Right forelimb (tissue), 1 donor: ENCODE data around the gene HCN4.

Experiments used
- DNase-seq: peaks from one replicate; pipeline ENCODE4 v3.0.0-alpha.2; 2018

Gene HCN4

DNA sequence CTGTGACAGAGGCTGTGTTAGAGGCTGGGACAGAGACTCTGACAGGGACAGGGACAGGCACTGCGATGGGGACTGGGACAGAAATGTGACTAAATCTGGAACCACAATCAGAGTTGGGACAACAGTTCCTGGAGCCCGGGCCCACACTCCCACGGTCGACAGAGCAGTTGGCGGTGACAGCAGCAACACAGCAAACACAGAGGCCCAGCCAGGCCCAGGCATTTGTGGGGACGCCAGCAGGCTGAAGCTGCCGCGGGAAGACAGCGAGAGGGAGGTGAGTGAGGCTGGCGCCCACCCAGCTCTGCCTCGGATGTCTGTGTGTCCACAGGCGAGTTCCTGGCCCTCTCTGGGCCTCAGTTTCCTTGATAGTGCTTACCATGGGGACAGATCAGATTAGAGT is 9.3 kb upstream of the HCN4 start:
- DNase-seq = no peak

DNA sequence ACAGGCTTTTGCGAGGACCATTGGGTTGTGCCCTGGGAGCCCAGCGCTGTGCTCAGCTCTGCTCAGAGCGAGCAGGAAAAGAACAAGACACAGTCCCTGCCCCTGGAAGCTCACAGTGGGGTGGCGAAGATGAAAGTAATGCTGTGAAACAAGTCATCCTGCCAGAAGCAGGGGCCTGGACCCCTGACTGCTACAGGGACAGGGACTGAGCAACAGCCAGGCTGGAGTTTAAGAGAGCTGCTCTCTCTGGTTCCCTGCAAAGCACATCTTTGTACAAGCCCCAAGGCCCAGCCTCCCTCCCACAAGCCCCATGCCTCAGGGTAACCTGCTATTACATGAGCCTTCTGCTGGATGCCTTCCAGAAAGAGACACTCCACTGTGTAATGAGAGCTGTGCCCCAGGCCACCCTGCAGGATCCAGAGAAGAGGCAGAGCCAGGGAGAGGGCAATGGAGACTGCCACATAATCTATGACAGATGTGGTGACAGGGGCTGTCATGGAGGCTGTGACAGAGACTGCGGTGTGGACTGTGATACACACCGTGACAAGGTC is 7.1 kb upstream of the HCN4 start:
- no peak for DNase-seq

DNA sequence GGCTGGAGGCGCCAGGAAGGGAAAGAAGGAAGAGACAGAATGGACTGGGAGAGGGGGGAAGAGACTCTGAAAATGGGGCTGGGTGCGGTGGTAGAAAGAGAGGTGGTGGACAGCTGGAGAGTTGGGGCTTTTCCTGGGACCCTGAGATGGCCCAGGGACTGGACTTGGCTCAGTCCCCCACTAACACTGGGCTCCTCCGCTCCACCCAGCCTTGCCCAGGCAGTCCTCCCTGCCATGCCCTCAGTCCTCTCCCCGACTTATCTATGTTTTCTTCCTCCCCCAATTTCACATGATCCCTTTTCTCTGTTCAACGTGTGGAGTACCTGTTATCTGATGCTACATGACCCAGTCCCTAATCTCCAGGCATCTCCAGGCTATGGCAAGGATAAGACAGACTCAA is 6.3 kb upstream of the HCN4 start:
- no peak for DNase-seq

DNA sequence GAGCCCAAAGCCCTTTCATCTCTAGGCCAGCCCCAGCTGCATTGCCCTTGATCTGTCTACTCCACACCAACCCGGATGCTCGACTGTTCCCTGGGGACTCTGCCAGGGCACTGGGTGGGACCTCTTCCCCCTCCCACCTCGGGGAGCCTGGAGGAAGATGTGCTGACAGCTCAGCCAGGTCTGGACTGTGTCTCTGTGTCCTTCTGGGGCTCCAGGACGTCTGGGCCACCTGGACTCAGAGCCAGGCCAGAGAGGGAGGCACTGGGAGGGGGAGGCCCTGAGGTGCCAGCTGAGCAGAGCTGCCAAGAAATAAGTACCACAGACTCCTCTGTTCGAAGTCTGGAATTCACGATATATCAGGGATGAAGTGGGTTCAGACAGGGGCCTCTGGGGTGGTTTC is 5.8 kb upstream of the HCN4 start:
- no peak for DNase-seq

DNA sequence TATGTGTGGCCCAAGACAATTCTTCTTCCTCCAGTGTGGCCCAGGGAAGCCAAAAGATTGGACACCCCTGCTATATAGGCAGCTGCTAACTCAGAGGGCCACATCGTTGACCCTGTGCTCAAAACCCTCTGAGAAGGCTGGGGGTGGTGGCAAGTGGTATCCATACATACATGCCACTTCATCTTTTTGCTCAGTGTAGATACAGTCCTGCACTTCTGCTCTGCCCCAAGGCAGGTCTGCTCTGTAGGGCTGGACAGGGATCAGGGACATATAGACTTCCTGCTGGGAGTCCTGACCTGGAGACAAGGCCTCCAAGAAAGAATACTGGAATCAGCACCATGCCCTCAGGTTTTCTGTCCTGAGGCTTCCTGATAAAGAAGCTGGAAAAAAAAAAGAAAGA is 4.5 kb upstream of the HCN4 start:
- DNase-seq = no peak

DNA sequence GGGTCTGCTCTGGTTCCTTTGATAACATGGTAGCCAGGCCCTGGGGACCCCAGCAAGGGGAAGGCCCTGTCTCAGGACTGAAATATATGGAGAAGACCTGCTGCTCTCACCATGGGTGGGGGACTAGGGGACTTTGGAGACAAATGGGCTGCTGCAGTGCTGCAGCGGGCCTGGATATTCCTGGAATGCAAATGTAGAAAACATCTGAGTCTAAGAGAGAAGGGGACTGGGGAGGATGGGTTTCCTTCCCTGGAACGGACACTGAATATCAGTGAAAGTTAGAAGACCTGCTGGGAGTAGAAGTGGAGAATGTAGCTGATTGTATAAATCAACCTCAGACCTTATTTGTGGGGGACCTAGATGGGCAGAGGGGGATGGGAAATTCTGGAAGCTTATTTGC is 3.1 kb upstream of the HCN4 start:
- DNase-seq = no peak

DNA sequence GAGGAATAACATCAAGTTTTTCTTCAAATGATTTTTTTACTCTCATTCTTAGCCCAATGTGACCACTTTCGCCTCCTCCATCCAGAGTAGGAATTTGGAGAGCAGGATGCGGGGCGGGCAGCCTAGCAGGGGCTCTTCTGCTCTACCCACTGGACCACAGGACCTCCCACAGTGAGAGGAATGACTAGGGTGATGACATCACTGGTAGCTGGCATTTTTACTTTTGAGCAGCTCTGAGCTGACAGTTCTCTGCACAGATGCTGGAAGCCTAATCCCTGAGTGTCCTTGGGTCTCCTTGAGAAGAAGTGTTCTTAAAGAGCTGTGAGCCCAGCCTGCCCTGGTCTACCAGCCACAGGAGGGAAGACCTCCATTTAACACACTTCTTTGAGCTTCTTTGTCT is 1.4 kb upstream of the HCN4 start:
- no peak for DNase-seq

DNA sequence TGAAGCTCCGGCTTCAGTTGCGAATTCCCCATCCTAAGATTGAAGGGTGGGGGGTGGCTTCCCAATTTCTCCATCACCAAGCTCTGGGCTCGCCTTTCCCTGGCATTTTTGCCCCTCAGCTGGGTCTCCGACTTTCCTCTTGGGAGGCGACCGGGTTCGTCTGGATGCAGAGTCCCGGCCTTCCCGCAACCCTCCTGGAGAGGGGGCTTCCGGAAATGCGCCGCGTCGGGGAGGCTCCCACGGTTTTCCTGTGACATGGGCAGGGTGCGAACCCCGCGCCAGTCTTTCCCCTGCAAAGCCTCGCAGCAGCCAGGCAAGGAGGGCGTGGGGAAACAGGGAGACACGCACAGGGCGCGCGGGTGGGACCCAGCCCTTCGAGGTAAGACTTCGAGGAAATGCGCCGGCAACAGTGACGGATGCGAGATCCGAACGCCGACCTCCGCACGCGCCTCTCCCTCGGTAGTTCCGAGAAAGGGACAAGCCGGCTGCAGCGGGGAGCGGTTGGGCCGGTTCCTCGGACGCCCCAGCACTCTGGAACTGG is 466 bp upstream of the HCN4 start:
- DNase-seq = no peak

DNA sequence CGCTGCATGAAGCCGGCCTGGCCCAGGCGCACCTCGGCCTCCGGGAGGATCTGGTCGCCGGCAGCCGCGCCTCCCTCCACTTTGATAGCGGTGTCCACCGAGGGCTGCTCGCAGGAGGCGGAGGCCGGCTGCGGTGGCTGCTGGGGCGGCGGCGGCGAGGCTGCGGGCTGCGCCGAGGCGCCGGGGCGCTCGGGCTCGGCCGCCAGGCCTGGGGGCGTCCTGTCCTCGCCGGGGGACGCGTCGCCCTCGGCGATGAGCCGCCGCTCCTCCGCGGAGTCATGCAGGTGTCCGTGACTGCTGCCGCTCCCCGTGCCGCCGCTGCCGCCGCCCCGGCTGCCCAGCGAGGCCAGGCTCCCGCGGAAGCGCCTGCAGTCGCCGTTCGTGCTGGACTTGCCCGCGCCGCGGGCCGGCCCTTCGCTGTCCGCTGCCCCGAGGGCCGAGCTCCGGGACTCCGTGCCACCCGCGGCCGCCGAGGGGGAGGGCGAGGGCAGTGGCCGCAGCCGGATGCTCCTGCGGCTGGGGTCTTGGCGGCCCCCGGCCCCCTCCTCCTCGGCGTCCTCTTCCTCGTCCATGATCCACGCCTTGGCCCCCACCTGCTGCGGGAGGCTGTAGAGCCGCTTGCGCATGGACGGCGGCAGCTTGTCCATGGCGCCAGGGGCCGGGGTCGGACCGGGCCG is 996 bp downstream of the HCN4 start:
- no peak for DNase-seq

DNA sequence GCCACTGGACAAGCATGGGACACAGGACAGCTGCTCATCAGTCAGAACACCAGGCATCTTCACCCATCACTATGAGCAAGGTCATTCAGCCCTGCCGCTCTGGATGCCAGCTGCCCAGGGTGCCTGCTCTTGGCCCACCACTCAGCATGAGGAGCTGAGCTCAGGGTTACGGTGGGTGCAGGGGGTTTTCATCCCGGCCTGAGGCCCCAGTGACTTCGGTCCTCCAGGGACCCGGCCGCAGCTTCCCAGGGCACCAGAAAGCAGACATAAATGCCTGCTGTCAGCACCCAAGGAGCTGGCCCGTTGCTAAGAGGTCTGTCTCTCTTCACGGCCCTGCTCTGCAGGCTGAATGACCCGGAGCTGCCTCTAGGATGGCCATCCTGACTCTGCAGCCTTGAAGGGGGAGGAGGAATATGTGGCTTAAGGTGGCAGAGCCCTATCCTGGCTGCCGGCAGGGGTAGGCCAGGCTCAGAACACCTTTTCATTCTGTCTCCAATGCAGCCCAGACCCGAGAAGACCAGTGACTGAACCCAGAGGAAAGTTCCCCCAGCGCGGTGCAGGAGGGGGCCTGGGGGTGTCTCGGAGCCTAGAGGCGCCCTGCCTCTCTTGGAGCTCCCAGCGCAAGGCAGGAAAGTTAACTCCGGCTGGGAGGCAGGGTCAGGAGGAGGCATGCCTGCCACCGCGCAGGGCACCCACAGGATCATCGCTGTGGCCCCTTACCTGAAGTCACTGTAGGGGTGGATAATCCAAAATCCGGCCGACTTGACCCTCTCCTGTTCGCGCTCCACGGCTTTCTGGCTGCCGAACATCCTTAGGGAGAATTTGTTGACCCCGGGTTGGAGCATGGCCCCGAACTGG is 1.8 kb downstream of the HCN4 start:
- DNase-seq = no peak

DNA sequence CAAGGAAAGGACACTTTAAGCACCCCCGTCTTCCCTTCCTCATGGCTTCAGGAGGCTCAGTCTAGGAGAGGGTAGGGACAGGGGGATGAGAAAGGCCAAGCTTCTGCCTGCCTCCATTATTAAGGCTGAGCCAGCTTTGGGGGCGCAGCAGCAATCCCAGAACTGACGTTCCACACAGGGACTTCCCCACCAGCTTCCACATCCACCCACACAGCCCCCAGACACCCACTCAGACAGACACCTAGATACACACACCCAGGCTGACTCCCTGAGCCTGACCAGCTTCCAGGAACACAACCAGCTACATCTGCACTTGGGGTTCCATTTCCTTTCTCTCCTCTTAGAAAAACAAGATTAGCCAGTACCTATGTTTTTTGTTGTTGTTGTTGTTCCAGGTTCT is 4.7 kb downstream of the HCN4 start:
- no peak for DNase-seq

DNA sequence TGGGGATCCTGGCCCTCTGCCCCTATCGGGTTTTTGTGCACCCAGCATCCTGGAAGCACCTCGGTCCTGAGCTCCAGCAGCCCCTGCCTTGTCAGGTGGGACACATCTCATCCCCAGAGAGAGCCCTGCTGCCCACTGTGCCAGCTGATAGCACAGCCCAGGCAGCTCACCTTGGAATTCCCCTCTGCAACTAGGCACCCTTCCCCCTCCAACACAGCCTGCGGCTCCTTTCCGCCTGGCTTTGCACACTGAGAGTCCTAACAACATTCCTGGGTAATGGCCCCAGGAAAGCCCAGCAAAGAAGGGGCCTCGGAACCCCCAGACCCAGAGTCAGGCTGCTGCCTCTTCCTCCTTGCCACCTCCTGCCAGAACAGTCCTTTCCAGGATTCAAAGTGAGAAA is 5.9 kb downstream of the HCN4 start:
- no peak for DNase-seq

DNA sequence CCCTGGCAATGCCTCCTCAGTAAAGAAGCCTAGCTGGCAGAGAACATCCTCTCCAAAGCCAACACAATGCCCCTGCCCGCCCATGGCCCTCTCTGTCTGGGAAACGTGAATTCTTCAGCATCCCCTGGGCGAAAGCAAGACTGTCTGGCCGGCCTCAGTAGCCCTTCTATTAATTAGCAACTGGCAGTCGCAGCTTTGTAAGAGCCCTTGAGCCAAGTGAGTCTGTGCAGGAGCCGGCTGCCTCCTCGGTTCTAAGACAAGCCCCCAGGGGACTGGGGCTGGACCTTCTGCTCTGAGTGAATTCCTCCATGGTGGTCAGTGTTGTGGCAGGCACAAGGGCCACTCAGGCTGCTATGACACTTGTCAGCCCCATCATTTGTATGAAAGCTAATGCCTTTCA is 7.4 kb downstream of the HCN4 start:
- DNase-seq = no peak

DNA sequence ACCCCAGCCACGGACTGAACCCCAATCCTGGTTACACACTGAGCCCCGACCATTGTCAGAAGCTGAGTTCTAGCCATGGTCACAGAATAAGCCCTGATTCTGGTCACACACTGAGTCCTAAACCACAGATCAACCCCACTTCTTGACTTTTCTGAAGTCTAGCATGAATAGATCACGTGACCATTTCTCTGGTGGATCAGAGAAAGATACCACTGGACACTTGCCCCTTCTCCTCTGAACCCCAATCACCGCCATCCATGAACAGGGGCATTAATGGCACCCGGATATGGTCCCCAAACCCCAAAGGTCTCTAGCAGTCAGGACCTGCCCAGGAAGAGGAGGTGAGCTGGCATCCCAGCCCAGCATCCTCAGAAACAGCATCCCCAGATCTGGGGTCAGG is 9.1 kb downstream of the HCN4 start:
- DNase-seq = no peak

DNA sequence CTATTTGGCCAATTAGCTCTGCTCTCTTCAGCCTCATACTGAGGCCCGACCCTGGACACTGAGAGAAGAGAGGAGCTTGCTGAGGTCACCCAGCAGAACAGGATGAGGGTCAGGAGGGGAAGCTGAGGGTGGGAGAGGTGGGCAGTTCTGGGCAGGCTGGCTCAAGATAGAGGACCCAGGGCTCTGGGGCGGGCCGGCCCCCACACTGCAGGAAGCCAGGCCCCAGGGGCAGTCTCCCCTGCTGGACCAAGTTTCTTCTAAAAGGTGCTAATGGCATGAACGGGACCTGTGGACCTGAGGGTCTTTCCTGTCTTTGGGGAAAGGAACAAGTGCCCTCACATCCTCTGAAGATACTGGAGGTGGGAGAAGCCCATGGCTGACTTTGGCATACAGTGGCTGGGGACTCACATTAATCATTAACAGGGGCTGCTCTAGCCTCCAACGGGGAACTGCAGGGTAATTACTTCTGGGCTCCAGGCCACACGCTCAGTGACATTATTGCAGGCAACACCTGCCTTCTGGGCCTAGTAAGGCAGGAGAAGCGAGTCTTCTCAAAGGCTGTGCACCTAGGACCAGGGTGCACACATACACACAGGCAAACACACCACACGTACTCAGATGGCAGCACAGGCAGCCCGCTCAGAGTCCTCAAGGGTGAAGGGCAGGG is 10.6 kb downstream of the HCN4 start:
- no peak for DNase-seq

DNA sequence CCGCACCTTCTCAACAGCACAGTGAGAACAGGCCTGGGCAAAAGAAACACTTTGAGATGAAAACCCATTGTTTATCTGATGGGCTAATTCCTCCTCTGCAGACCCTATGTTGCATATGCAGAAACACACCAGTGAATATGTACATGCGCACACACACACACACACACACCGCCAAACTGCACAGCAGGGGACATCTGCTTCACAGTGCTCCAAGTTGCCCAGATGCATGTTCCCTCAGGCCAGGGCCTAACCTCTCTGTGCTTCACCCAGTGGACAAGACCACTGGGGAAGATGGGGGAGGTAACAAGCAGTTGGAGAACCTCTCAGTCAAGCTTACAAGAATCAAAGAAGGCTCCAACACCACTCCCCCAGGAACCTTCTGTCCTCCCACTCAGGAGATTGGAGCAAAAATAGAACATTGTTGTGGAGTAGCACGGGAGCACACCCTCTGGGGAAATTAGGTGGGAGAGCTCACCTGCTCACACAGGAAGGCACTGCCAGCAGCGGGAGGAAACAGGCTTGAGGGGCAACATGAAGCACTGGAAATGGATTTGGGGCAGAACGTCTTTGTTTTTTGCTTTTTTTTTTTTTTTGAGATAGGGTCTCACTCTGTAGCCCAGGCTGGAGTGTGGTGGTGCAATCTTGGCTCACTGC is 13.0 kb downstream of the HCN4 start:
- DNase-seq = no peak

DNA sequence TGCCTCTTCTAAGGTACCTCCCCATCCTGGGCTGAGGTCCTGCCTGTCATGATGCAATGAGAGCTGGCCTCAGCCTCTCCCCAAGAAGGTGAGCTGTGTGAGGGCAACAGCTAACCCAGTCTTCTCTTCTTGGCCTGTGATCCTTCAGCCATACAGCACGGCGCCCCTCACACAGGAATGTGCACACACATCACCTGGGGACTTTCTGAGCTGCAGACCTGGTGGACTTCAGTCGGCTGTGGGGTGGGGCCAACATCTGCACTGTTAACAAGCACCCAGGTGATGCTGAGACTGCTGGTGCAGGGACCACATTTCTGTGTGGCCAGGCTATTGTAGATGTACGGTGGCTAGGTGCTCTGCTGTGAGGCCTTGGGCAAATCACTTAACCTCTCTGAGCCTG is 14.5 kb downstream of the HCN4 start:
- DNase-seq = no peak

DNA sequence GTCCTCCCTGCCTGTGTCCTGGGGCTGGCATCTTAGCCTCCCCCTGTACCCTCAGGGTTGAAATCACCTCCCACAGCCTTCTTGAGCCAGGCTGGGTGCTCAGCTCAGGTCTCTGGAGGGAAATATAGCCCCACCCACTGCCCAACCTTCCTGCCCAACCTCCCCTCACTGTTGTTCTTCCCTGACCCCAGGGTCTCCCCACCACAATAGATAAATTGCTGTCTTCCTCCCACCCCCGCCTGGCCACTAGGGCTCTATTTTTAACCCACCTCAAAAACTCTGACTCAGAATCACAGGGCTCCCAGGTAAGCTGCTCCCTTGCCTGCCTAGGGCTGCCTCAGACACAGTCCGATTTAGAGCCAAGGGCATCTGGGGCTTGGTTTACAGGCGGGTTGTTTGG is 15.0 kb downstream of the HCN4 start:
- DNase-seq = no peak

DNA sequence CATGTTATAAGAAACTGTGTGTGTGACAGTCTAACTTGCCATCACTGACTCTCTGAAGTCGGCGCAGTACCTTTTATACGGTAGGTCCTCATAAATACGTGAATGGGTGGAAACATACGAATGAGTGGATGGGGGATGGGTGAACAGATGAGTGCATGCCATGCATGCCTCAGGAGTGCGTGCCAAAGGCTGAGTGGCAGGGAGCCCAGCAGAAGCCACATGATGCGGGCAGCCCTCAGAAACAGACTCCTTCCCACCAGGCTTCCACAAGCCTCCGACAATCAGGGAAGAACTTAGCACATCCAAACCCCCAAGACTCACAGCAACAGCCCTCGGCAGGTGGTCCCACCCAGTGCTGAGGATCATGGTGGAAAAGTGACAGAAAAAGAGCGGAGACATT is 16.7 kb downstream of the HCN4 start:
- no peak for DNase-seq

DNA sequence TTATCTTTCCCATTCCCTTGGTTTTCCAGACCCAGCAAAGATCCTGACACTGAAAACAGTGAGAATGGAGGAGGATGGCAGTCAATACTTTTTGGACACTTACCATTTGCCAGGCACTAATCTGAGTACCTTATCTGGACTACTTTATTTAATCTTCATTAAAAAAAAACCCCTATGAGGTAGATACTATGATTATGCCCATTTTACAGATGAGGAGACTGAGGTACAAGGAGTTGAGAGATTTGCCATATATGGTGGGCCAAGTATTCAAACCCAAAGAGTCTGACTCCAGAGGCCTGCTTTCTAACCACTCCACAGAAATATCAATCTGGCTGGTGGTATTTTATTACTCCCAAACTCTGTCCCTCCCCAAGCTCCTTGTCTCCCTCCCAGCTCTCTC is 19.6 kb downstream of the HCN4 start:
- no peak for DNase-seq

DNA sequence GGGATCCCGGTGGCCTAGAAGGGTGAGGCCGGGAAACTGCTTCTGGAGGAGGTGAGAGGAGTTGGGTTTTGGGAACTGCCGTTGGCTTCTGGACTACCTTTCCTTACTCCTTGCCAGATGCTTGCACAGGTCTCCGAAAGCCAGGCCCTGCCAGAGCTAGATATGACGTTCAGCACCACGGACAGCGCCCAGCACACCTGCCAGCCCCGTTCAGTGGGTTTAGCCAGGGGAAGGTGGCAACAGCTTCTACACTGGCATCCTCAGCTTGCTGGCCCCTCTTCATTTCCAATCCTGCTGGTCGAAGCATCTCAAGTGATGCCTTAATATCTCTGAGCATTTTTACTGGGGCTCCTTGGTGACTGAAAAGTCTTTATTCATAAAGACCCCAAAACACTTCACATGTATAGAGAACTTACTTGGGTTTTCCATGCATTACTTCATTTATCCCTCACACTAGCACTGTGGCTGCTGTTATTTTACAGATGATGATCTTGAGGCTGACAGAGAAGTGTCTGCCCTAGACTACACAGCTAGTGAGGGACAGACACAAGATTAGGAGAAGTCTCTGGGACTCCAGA is 21.9 kb downstream of the HCN4 start:
- DNase-seq = peak; percentile 74

DNA sequence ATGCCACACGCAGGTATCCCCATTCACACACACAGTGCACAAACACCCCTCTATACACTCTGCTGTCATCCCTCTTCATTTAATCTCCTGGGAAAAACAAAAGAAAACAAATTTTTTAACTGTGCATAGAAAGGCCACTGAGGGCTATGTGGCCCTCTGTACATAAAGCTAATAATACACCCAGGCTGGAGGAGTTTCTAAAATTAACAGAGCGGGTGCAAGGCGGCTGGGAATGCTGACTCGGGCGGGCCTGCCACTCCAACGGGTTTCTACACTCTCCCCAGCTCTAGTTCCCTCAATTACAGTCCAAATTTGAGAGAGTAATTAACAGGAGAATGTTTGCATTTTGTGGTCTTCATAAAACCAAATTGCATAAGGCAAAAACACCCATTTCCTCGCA is 23.1 kb downstream of the HCN4 start:
- no peak for DNase-seq

DNA sequence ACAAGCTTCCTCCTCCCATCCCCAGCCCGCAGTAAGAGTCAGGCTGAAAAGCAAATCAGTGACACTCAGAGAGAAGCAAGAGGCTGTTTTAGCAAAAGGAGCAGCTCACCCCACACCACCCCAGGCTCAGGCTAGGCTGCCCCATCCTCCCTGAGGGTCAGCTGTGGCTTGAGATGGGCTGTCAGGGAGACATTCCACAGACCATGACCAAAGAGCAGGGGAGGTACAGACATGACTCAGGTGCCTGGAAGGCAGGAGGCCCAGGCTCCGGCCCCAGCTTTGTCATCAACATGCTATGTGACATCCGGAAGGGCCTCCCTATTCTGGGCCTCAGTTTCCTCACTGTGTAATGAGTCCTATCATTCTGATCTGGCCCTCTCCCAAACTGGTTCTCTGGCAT is 24.7 kb downstream of the HCN4 start:
- DNase-seq = no peak
